Esophagus muscularis mucosa (tissue), 4 donors: ENCODE data around the gene TTYH3.

ENCODE experiments used
- CTCF ChIP-seq, 3 experiments: fragments of 200-600 bp in 2 of 3; fragments of 450-650 bp in 1 of 3; sonication (generic) in 2 of 3; IDR thresholded peaks; one replicate each; pipeline ENCODE4 v1.5.1; 2017 to 2019; ENCODE audit warnings: antibody characterized with exemption in 3 of 3, mild to moderate bottlenecking in 2 of 3, moderate library complexity in 1 of 3
- EP300 ChIP-seq: sonication (generic); formaldehyde crosslinking; IDR thresholded peaks from one replicate; pipeline ENCODE4 v1.6.1; 2017; ENCODE audit warnings: antibody characterized with exemption
- POLR2A ChIP-seq: fragments of 450-650 bp; IDR thresholded peaks from one replicate; pipeline ENCODE4 v1.6.1; 2017; ENCODE audit warnings: antibody characterized with exemption, moderate library complexity, mild to moderate bottlenecking, low read depth
- POLR2AphosphoS5 ChIP-seq, 2 donors: sonication (generic); formaldehyde crosslinking; IDR thresholded peaks; one replicate each; pipeline ENCODE4 v1.6.1; 2017; ENCODE audit warnings: antibody characterized with exemption in 2 of 2

DNA sequence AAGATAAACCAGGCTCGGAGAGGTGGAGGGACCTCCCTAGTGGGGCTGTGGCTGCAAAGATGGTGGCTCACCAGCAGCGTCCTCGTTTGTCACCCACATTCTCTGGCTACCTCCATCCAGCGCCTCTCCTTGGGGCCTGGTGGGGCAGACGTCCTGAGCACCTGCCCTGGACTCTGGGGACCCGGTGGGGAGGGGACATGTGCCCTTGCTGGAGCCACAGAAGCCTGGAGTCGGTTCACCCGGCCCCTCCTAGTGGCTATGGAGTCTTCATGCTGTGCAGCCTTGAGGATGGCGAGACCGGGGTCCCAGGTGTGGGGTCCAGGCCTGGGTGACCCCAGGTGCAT is 14.5 kb downstream of the TTYH3 start:
- no peak for TF ChIP-seq CTCF (IDR thresholded peaks at IDR 0.05)
- no peak for TF ChIP-seq EP300
- no peak for TF ChIP-seq POLR2AphosphoS5 (IDR thresholded peaks at IDR 0.05)
- no peak for TF ChIP-seq POLR2A
